ENCODE measurements around the gene B2M. TPM values are rescaled to one million over a fixed set of nuclear protein-coding genes. Genes with fewer than 3 reads are reported as not detected.
"Not testable (repeated sequence)": the region's sequence is repeated elsewhere in the genome, so short reads cannot be mapped to it uniquely, and the experiment has no call there.

Gene B2M
- total and polyA plus RNA-seq, 2 experiments from 2014 or later: 167 to 180 TPM

DNA sequence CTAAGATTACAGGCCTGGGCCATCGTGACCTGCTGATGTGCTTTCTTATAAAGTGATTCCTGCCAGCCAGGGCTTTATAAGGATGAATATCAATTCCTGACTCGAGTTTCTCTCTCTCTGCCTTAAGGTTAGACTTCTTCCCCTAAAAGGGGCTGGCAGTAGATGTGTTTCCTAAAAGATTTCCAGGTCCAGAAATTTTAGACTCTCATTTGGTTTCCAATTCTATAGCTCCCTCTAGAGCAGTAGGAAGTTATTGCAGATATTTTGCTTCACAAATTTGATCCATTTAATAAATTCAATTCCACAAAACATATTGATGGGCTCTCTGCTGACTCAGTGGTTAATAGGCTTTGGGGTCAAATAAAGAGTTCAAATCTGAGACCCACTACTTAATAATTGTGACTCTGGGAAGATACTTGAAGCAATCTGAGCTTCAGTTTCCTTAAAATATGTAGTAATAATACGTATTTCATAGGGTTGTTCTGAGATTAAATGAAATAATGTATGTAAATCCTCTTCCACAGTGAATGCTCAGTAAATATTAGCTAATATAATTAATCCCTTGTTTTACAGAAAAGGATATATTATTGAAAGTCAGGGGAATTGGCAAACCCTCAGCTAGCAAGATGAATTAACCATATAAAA, 27.1 kb downstream of the B2M start:
- Mint-ChIP-seq H3K36me3 (ENCODE audit: low read depth) (peaks cover 3% of the 10 kb centered on the region; the same call in 2 of the 3 replicates), H3K9me3 (peaks cover 20% of the 10 kb centered on the region), H3K27ac (no peak overlapping the region), H3K4me3 (no peak overlapping the region), H3K27me3 (ENCODE audit: insufficient read depth, low read depth, poor library complexity) (no peaks in the 10 kb centered on the region), H3K4me1 (peaks cover 11% of the 10 kb centered on the region)
- Histone ChIP-seq H3K4me2 (no peak overlapping the region), H3K27ac (ENCODE audit: low read depth) (no peak overlapping the region), H3K9me2 (ENCODE audit: insufficient read depth) (no peaks in the 10 kb centered on the region), H4K20me1 (replicated peaks; ENCODE audit: insufficient read depth) (no peaks in the 10 kb centered on the region), H3K4me3 (no peak overlapping the region), H2AFZ (no peak overlapping the region), H3K79me2 (replicated peaks; ENCODE audit: insufficient read depth) (no peaks in the 10 kb centered on the region), H3K36me3 (ENCODE audit: insufficient read depth) (no peaks in the 10 kb centered on the region), H3K4me1 (ENCODE audit: insufficient read depth) (peaks cover 6% of the 10 kb centered on the region), H3K27me3 (ENCODE audit: insufficient read depth) (no peaks in the 10 kb centered on the region), H3F3A (replicated peaks; ENCODE audit: low read depth) (no peaks in the 10 kb centered on the region)
- ATAC-seq (no peak), DNase-seq (ENCODE audit: low spot score) (peak; percentile 68)
- TF ChIP-seq, protein P1, sequence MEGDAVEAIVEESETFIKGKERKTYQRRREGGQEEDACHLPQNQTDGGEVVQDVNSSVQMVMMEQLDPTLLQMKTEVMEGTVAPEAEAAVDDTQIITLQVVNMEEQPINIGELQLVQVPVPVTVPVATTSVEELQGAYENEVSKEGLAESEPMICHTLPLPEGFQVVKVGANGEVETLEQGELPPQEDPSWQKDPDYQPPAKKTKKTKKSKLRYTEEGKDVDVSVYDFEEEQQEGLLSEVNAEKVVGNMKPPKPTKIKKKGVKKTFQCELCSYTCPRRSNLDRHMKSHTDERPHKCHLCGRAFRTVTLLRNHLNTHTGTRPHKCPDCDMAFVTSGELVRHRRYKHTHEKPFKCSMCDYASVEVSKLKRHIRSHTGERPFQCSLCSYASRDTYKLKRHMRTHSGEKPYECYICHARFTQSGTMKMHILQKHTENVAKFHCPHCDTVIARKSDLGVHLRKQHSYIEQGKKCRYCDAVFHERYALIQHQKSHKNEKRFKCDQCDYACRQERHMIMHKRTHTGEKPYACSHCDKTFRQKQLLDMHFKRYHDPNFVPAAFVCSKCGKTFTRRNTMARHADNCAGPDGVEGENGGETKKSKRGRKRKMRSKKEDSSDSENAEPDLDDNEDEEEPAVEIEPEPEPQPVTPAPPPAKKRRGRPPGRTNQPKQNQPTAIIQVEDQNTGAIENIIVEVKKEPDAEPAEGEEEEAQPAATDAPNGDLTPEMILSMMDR (conservative IDR thresholded peaks at IDR 0.05; ENCODE audit: low read depth in 2 of 2): peak; percentile 53 to 79
- TF ChIP-seq EZH2 (IDR thresholded peaks at IDR 0.05; ENCODE audit: low read depth, unreplicated experiment) (no peak), POLR2AphosphoS5 (IDR thresholded peaks at IDR 0.05; ENCODE audit: low read depth) (no peak), NANOG (IDR thresholded peaks at IDR 0.05; ENCODE audit: borderline replicate concordance) (no peak), ETS1 (IDR thresholded peaks at IDR 0.05) (no peak)

- not testable (repeated sequence) for H3K4me3 ChIP-seq; H3K4me1 ChIP-seq (ENCODE audit: insufficient read depth); DNase-seq (ENCODE audit: low spot score); H3K79me2 ChIP-seq (replicated peaks; ENCODE audit: insufficient read depth); H3K27me3 Mint-ChIP-seq (ENCODE audit: insufficient read depth, low read depth, poor library complexity); H3K36me3 ChIP-seq (ENCODE audit: insufficient read depth); H4K20me1 ChIP-seq (replicated peaks; ENCODE audit: insufficient read depth); H3K4me3 Mint-ChIP-seq; H3K9me2 ChIP-seq (ENCODE audit: insufficient read depth); H3K27ac ChIP-seq (ENCODE audit: low read depth); H3K4me2 ChIP-seq; H2AFZ ChIP-seq; H3K27me3 ChIP-seq (ENCODE audit: insufficient read depth); H3K27ac Mint-ChIP-seq; H3K36me3 Mint-ChIP-seq (ENCODE audit: low read depth); H3F3A ChIP-seq (replicated peaks; ENCODE audit: low read depth); ATAC-seq
- peaks cover 11% of the 10 kb centered on the region for H3K4me1 Mint-ChIP-seq
- peaks cover 20% of the 10 kb centered on the region for H3K9me3 Mint-ChIP-seq
Observed at GRCh38 chr15:44739222-44739847, 28.0 kb downstream of the B2M start.

DNA sequence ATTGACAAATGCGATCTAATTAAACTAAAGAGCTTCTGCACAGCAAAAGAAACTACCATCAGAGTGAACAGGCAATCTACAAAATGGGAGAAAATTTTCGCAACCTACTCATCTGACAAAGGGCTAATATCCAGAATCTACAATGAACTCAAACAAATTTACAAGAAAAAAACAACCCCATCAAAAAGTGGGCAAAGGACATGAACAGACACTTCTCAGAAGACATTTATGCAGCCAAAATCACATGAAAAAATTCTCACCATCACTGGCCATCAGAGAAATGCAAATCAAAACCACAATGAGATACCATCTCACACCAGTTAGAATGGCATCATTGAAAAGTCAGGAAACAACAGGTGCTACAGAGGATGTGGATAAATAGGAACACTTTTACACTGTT, 32.1 kb downstream of the B2M start:
- not testable (repeated sequence) for H3K27me3 Mint-ChIP-seq (ENCODE audit: insufficient read depth, low read depth, poor library complexity); H3K36me3 ChIP-seq (ENCODE audit: insufficient read depth); H3K27ac Mint-ChIP-seq; H3F3A ChIP-seq (replicated peaks; ENCODE audit: low read depth); ATAC-seq; H3K27me3 ChIP-seq (ENCODE audit: insufficient read depth); H3K36me3 Mint-ChIP-seq (ENCODE audit: low read depth); H3K4me1 ChIP-seq (ENCODE audit: insufficient read depth); H3K4me2 ChIP-seq; H3K4me3 ChIP-seq; H4K20me1 ChIP-seq (replicated peaks; ENCODE audit: insufficient read depth); DNase-seq (ENCODE audit: low spot score); H3K27ac ChIP-seq (ENCODE audit: low read depth); H3K79me2 ChIP-seq (replicated peaks; ENCODE audit: insufficient read depth); H2AFZ ChIP-seq; H3K4me1 Mint-ChIP-seq; H3K9me2 ChIP-seq (ENCODE audit: insufficient read depth); H3K4me3 Mint-ChIP-seq
- H3K9me3 Mint-ChIP-seq: peaks cover 21% of the 10 kb centered on the region
